Measurements from ENCODE around the gene ANXA6. TPM values are rescaled to one million over a fixed set of nuclear protein-coding genes. Genes with fewer than 3 reads are reported as not detected.

ANXA6 gene
- total RNA-seq, 2 experiments from 2014 or later: 26.1 to 74.1 TPM

GRCh38 chr5:151146061-151146460 is 11.5 kb downstream of the ANXA6 start:
- Histone ChIP-seq H2AFZ (ENCODE audit: low read length) (no peak overlapping the region), H3K9me3 (ENCODE audit: low read length) (no peaks in the 10 kb centered on the region), H3K4me2 (ENCODE audit: low read length) (no peak overlapping the region), H3K27ac (ENCODE audit: low read depth, low read length, poor library complexity, severe bottlenecking) (no peak overlapping the region), H3K79me2 (ENCODE audit: insufficient read depth, low read depth, low read length) (no peaks in the 10 kb centered on the region), H4K20me1 (ENCODE audit: insufficient read depth, low read length) (no peaks in the 10 kb centered on the region), H3K9me2 (ENCODE audit: insufficient read depth, low read length) (no peaks in the 10 kb centered on the region), H3K4me1 (ENCODE audit: insufficient read depth, low read length, poor library complexity, severe bottlenecking) (peaks cover 79% of the 10 kb centered on the region), H3K36me3 (ENCODE audit: insufficient read depth, low read length) (no peaks in the 10 kb centered on the region), H3K4me3 (ENCODE audit: low read depth, low read length, poor library complexity, severe bottlenecking) (no peak overlapping the region)
- DNase-seq (ENCODE audit: low spot score): no peak
- no TSS peak for BruUV-seq (replicated peaks)
- ChIA-PET POLR2A (interaction anchor here (3.3 to 6.0 kb wide), 2 partner anchors 7 to 14 kb away, joined by 13 to 83 read pairs; no protein-coding TSS in a partner anchor), CTCF (ENCODE audit: unreplicated experiment) (interaction anchor here (0.8 to 1.1 kb wide), 3 partner anchors 10 to 15 kb away, joined by 3 to 6 read pairs (median 3); partner anchors contain the start of gene ANXA6)
- no peak for TF ChIP-seq CTCF (conservative IDR thresholded peaks at IDR 0.05; ENCODE audit: low read length)
- no peak for TF ChIP-seq EZH2phosphoT487 (IDR thresholded peaks at IDR 0.05; ENCODE audit: borderline replicate concordance, low read depth, low read length)
- intact Hi-C loops (cut with micrococcal nuclease; ENCODE audit: unreplicated experiment): no loop called here

- Histone ChIP-seq H3K79me2 (ENCODE audit: insufficient read depth, low read depth, low read length) (no peaks in the 10 kb centered on the region), H2AFZ (ENCODE audit: low read length) (no peak overlapping the region), H4K20me1 (ENCODE audit: insufficient read depth, low read length) (no peaks in the 10 kb centered on the region), H3K9me3 (ENCODE audit: low read length) (no peaks in the 10 kb centered on the region), H3K36me3 (ENCODE audit: insufficient read depth, low read length) (no peaks in the 10 kb centered on the region), H3K4me1 (ENCODE audit: insufficient read depth, low read length, poor library complexity, severe bottlenecking) (peaks cover 79% of the 10 kb centered on the region), H3K27ac (ENCODE audit: low read depth, low read length, poor library complexity, severe bottlenecking) (no peak overlapping the region), H3K4me2 (ENCODE audit: low read length) (no peak overlapping the region), H3K4me3 (ENCODE audit: low read depth, low read length, poor library complexity, severe bottlenecking) (no peak overlapping the region), H3K9me2 (ENCODE audit: insufficient read depth, low read length) (no peaks in the 10 kb centered on the region)
- intact Hi-C loops (cut with micrococcal nuclease; ENCODE audit: unreplicated experiment): no loop called here
- ChIA-PET POLR2A (interaction anchor here (0.6 to 6.0 kb wide), 3 partner anchors 9 to 96 kb away, joined by 3 to 83 read pairs (median 13); no protein-coding TSS in a partner anchor), CTCF (ENCODE audit: unreplicated experiment) (interaction anchor here (0.6 to 1.1 kb wide), 3 partner anchors 13 to 19 kb away, joined by 4 to 6 read pairs (median 5); no protein-coding TSS in a partner anchor)
- BruUV-seq (replicated peaks): no TSS peak
- no peak for DNase-seq (ENCODE audit: low spot score)
- TF ChIP-seq CTCF (conservative IDR thresholded peaks at IDR 0.05; ENCODE audit: low read length) (no peak), EZH2phosphoT487 (IDR thresholded peaks at IDR 0.05; ENCODE audit: borderline replicate concordance, low read depth, low read length) (no peak)
Observed at GRCh38 chr5:151144922-151145321, 12.7 kb downstream of the ANXA6 start.

GRCh38 chr5:151144275-151144674 is 13.3 kb downstream of the ANXA6 start:
- intact Hi-C loops (cut with micrococcal nuclease; ENCODE audit: unreplicated experiment): no loop called here
- TF ChIP-seq CTCF (conservative IDR thresholded peaks at IDR 0.05; ENCODE audit: low read length): no peak
- no peak for TF ChIP-seq EZH2phosphoT487 (IDR thresholded peaks at IDR 0.05; ENCODE audit: borderline replicate concordance, low read depth, low read length)
- DNase-seq (ENCODE audit: low spot score): no peak
- H2AFZ ChIP-seq (ENCODE audit: low read length): no peak overlapping the region
- H3K4me2 ChIP-seq (ENCODE audit: low read length): no peak overlapping the region
- H3K4me1 ChIP-seq (ENCODE audit: insufficient read depth, low read length, poor library complexity, severe bottlenecking): peaks cover 78% of the 10 kb centered on the region
- H3K4me3 ChIP-seq (ENCODE audit: low read depth, low read length, poor library complexity, severe bottlenecking): no peak overlapping the region
- H3K9me2 ChIP-seq (ENCODE audit: insufficient read depth, low read length): no peaks in the 10 kb centered on the region
- BruUV-seq (replicated peaks): no TSS peak
- ChIA-PET CTCF (ENCODE audit: unreplicated experiment) (interaction anchor here (0.5 to 1.1 kb wide), 4 partner anchors 14 to 51 kb away, joined by 3 to 4 read pairs (median 3); no protein-coding TSS in a partner anchor), POLR2A (interaction anchor here (3.3 to 6.0 kb wide), 2 partner anchors 9 to 12 kb away, joined by 13 to 83 read pairs; no protein-coding TSS in a partner anchor)
- H4K20me1 ChIP-seq (ENCODE audit: insufficient read depth, low read length): no peaks in the 10 kb centered on the region
- no peaks in the 10 kb centered on the region for H3K36me3 ChIP-seq (ENCODE audit: insufficient read depth, low read length)
- H3K79me2 ChIP-seq (ENCODE audit: insufficient read depth, low read depth, low read length): no peaks in the 10 kb centered on the region
- no peak overlapping the region for H3K27ac ChIP-seq (ENCODE audit: low read depth, low read length, poor library complexity, severe bottlenecking)
- no peaks in the 10 kb centered on the region for H3K9me3 ChIP-seq (ENCODE audit: low read length)

Measured in OCI-LY7 (cell line).